GM12872 (cell line): ENCODE measurements around the gene SPCS3.

Experiments used
- TF ChIP-seq, protein P1 (sequence below): IDR thresholded peaks from 3 replicates; pipeline ENCODE4 v1.5.1; 2011; ENCODE audit warnings: low read depth, mild to moderate bottlenecking, low read length, moderate library complexity; ENCODE audit not compliant: insufficient read depth

Gene SPCS3

DNA sequence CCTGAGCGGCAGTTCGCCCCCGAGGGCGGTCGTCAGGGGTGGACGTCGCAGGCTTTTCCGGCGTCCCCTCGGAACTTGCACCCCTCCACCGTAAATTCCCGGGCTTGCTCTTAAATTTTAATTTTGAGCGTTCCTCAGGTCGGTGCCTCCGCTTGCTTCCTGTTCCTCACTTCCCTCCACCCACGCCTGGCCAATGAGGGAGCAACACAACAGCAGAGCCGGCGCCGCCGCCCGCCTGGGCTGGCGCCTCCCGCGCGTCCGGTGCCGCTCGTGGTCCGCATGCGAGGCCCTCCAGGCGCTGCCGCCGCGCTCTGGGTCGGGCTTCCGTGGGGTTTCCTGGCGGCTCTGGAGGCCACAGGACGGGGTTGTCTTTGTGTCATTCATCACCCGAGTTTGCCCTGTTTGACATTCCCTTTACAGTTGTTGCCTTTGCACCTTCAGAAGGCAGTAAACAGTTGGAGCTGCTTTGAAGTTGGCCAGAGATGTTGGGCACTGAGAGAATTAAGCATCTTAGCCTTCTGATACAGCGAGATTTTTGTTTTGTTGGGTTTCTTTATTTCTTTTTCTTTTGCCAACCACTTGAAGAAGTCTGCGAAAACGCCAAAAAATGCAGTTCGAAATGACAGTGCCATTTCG lies 692 bp downstream of the SPCS3 start:
- TF ChIP-seq, protein P1, sequence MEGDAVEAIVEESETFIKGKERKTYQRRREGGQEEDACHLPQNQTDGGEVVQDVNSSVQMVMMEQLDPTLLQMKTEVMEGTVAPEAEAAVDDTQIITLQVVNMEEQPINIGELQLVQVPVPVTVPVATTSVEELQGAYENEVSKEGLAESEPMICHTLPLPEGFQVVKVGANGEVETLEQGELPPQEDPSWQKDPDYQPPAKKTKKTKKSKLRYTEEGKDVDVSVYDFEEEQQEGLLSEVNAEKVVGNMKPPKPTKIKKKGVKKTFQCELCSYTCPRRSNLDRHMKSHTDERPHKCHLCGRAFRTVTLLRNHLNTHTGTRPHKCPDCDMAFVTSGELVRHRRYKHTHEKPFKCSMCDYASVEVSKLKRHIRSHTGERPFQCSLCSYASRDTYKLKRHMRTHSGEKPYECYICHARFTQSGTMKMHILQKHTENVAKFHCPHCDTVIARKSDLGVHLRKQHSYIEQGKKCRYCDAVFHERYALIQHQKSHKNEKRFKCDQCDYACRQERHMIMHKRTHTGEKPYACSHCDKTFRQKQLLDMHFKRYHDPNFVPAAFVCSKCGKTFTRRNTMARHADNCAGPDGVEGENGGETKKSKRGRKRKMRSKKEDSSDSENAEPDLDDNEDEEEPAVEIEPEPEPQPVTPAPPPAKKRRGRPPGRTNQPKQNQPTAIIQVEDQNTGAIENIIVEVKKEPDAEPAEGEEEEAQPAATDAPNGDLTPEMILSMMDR: no peak

DNA sequence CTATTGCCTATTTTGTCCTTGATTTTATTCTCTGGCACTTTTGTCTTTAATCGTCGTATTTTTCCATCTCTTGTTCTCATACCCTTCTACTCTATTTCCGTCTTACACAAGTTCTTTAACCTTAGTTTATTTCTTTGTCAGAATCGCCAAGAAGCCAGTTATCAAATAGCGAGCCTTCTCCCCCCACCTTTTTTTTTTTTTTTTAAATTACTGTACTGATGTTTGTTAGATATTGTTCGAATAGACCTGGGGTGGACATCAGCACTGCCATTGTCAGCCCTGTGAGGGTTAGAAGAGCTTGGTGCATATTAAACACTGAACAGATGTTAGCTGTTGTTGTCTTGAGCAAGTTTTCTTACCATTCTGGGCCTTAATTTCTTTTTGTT lies 1.2 kb downstream of the SPCS3 start:
- TF ChIP-seq, protein P1: no peak

DNA sequence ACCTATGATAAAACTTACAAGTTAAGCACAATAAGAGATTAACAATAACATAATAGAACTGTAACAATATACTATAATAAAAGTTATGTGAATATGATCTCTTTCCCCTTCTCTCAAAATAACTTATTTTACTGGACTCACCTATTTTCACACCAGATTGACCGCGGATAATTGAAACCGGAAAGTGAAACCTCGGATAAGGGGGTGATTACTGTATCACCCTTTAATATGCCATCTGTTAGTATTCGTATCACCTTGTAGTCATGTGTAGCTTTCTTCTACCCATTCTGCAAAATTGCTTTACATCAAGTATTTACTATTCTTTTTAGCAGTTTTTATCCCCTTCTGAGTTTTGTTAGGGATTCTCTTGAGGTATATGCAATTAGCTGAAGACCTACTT lies 1.8 kb downstream of the SPCS3 start:
- TF ChIP-seq, protein P1: no peak

DNA sequence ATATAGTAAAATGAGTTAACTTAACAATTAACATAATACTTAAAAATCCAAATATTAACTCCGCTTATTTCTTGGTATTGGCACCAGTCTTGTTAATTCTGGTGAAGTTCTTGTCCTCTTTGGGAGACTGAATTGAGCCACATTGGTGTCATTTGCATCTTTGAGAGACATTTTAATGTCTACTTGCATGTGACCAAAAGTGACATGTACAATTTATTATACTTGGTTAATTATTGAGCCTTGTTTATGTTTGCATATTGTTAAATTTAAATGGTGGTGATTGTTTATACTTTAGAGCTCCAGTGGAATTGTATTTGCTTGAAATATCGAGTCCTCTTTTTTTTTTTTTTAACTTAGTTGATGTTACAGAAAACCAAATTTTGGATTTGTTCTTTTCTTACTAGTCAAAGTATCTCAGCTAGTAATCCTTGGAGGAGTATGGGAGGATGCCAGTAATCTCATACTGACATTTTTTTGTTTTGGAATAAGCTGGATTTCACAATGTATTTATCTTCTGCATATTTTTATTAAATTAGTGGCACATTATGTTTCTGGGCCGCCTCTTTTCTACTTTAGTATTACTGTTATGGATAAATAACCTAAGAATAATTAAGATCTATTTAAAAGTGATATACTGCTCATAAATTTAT lies 3.9 kb downstream of the SPCS3 start:
- TF ChIP-seq, protein P1: no peak

DNA sequence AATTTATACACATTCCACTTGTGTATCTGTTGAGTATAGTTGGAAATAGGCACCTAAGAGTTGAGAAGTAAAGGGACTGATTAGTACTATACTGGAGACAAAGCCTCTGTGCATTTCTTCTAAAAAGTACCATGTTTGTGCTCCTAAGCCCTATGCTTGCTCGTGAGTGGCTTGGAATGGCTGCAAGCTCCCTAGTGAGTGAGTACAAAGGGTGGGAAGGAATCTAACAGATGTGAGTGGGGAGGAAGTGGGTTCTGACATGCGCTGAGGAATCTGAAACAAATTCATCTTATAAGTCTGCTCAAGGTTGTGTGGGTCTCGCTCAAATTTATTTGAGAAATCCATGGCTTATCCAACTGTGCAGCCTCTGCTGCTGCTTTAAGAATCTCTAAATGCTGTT lies 13.3 kb downstream of the SPCS3 start:
- TF ChIP-seq, protein P1: no peak

DNA sequence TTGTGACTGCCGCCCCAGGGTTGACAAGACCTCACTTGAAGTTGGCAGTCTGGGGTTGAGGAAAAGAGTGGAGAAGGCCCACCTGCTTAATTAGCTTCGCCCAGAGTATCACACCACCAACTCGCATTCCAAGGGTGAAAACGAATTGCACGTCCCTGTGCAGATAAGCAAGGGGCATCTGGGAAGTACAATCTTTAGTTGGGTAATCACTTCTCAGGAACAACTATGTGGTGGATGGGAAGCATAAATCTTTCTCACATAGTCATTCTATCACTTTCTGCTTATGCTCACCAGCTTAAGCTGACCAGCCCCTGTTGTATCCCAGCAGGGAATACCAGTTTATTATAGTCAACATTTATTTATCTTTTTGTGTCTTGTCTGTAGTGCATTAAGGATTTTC lies 14.3 kb downstream of the SPCS3 start:
- TF ChIP-seq, protein P1: no peak

DNA sequence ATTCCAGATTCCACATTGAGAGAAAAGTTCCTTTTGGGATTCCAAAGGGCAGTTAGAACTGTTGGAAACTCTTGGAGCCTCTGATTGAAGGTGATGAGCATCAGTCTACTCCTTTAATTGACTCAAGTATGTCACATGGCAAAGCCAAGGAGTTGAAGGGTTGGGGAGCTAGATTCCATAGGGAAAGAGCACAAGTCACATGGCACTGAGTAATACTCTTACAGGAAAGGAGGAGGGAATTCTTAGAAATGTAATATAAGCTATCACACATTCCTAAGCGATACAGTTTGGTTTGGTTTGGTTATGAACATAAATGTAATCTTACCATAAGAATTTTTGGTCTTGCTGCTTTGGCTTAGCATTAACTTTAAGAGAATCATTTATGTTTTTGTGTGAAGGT lies 15.7 kb downstream of the SPCS3 start:
- TF ChIP-seq, protein P1: no peak
